Stimulated activated CD4-positive, alpha-beta T cell treated with anti-CD3 and anti-CD28 coated beads, Interleukin-15, amount 100 ng/mL, for 24 hours (primary cell): ENCODE data around the gene GBP6.
"Not testable (repeated sequence)": the region's sequence is repeated elsewhere in the genome, so short reads cannot be mapped to it uniquely, and the experiment has no call there.

Source experiments
- DNase-seq: peaks from one replicate; pipeline ENCODE4 v3.0.0-alpha.2; 2020

The GBP6 gene, protein sequence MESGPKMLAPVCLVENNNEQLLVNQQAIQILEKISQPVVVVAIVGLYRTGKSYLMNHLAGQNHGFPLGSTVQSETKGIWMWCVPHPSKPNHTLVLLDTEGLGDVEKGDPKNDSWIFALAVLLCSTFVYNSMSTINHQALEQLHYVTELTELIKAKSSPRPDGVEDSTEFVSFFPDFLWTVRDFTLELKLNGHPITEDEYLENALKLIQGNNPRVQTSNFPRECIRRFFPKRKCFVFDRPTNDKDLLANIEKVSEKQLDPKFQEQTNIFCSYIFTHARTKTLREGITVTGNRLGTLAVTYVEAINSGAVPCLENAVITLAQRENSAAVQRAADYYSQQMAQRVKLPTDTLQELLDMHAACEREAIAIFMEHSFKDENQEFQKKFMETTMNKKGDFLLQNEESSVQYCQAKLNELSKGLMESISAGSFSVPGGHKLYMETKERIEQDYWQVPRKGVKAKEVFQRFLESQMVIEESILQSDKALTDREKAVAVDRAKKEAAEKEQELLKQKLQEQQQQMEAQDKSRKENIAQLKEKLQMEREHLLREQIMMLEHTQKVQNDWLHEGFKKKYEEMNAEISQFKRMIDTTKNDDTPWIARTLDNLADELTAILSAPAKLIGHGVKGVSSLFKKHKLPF

DNA sequence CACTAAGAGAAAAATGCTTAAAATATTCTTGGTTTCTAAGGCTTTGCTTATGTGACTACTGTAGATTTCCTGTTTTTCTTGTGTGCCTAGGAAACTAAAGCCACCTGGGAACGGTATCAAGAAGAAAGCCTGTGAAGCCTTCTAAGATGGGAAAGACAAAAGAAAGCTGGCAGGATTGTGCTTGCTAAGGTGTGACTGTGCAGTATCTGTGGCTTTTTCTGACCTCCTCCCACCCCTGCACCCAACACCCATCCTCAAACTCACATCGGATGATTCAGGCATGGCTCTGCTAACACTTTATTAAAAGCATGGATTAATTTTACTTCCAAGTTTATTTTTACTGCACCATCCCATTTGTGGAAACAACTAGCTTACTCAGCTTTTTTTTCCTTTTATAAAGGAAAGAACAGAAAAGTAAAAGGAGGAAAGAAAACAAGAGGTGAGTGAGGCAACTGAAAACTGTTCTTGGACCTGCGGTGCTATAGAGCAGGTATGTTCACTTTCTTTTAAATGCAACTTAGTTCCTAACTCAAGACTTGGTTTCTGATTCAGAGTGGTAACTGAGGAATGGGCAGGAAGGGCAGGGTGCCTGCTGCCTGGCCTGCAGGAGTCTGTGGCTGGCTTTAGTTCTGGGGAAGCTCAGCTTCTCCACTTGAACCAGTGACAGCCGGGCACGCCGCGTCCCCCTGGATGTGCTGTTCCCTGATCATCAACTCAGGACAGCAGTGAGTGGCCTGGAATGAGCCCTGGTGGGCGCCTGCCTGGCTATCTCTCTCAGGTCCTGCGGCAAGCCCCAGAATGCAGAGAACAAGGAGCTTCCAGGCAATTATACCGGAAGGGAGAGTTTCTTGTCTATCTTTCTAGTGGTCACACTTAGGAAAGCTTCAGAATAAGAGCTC lies at the start of gene GBP6:
Gene GBP6, plus strand, starts transcription at position 422 of the 899 bp plus-strand sequence. CDS start 4,493 bp downstream, outside the sequence.
- peak; percentile 21 for DNase-seq

DNA sequence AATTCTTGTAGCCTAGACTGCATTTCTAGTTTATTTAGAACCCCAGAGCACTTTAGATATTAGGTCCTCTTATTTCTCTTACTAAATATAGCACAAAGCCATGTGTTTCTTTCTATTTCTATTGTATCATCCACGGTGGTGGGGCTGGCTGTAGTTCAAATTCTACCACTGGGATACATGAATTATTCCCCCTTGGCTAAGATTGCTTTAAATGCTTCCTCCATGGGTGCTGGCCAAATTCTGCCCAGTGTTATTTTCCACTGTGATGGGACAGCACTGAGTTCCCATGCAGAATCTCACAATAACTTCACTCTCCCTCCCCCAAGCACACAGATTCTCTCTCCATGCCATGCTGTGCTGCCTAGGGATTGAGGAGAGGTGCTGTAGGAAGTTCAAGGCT lies 41.5 kb upstream of the GBP6 start:
- no peak for DNase-seq

DNA sequence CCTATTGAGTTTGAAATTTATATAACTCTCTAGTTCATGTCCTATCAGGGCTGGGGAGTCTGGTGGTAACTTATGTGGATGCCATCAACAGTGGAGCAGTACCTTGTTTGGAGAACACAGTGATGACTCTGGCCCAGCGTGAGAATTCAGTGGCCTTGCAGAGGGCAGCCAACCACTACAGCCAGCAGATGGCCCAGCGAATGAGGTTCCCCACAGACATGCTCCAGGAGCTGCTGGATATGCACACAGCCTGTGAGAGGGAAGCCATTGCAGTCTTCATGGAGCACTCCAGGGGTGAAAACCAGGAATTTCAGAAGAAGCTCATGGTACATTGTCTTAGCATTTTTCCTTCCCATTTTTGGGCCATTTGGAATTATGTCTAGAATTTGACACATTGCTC lies 32.0 kb upstream of the GBP6 start:
- DNase-seq = no peak

DNA sequence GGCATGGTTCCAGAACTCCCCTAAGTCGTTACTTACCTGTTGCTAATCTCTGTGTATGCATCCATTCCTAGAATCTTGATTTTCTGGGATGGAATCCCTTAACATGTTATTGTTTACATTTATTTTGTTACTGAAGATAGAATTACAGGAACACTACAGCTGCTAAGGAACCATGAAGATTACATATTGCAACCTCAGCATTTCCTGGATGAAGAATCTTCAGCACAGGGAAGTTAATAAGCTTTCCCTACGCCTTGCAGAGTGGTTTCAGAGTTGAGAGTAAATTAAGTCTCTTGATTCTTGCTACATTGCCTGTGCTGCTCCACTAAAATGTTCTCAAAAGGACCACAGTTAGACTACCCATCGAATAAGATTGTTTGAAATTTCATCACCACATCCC lies 31.4 kb upstream of the GBP6 start:
- DNase-seq = no peak

DNA sequence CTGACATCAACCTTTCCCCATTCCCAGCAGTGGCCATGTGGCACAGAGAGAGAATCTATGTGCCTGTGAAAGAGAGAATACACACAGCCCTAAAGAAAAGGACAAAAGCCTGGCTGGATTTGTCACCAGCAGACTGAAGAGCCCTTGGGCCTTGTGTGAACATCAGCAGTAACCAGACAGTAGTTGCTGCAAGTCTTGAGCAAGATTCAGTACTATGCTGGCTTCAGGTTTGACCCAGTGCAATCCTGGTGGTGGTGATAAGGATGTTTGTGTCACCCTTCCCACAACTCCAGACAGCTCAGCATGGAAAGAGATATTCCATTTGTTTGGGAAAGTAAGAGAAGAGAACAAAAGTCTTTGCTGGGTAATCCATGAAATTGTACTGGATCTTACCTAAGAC lies 28.4 kb upstream of the GBP6 start:
- no peak for DNase-seq

DNA sequence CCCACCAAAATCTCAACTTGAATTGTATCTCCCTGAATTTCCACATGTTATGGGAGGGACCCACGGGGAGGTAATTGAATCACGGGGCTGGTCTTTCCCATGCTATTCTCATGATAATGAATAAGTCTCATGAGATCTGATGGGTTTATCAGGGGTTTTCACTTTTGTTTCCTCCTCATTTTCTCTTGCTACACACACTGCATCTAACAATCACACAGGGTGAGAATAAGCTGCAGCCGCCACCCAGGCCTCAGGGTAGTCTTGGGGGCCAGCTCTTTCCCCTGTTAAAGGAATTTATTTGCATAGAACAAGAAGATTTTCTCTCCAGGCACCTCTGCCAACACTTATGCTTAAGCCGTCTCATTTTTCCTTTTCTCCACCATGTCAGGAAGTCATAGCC lies 26.0 kb upstream of the GBP6 start:
- no peak for DNase-seq

DNA sequence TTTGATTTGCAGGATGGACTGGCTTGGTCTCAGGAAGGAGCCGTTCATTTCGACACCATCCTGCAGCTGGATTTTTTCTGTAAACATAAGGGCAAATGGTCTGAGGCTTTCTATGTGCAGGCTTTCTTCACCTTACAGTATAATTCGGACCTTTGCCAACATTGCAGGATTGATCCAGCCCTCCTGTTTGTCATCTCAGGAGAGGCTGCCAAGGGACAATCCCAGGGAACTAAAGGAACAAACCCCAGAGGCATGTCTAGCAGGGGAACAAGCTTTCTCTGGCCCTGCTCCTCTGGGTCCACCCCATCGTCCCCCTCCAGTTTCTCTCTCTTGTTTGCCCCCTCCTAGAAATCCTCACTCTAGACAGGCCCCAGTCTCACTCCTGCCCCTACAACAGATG lies 24.8 kb upstream of the GBP6 start:
- no peak for DNase-seq

DNA sequence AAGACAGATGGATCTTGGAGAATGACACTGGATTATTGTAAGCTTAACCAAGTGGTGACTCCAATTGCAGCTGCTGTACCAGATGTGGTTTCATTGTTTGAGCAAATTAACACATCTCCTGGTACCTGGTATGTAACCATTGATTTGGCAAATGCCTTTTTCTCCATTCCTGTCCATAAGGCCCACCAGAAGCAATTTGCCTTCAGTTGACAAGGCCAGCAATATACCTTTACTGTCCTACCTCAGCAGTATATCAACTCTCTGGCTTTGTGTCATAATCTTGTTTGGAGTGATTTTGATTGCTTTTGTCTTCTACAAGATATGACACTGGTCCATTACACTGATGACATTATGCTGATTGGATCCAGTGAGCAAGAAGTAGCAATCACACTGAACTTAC lies 18.4 kb upstream of the GBP6 start:
- not testable (repeated sequence) for DNase-seq

DNA sequence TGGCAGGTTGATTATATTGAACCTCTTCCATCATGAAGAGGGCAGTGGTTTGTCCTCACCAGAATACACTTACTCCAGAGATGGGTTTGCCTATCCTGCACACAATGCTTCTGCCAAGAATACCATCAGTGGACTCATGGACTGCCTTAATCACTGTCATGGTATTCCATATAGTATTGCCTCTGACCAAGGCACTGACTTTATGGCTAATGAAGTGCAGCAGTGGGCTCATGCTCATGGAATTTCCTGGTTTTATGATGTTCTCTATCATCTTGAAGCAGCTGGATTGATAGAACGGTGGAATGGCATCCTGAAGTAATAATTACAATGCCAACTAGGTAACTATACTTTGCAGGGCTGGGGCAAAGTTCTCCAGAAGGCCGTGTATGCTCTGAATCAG lies 16.6 kb upstream of the GBP6 start:
- DNase-seq = no peak

DNA sequence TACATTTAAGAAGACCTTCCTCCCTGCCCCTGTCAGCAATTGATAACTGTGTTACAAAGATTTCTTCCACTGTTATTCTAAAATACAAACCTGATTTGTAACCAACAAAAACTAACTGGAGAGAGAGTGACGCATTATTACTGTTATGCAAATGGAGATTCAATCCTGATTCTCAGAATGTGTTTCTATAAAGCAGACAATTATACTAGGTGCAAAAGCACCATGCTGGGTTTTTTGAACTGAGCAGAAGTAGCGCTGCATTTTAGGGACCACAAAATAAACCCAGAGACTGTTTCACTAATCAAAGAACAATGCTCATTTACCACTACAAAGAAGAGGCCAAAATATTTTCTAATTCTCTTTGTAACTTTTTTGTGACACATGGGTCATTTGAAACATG lies 13.6 kb upstream of the GBP6 start:
- DNase-seq = no peak

DNA sequence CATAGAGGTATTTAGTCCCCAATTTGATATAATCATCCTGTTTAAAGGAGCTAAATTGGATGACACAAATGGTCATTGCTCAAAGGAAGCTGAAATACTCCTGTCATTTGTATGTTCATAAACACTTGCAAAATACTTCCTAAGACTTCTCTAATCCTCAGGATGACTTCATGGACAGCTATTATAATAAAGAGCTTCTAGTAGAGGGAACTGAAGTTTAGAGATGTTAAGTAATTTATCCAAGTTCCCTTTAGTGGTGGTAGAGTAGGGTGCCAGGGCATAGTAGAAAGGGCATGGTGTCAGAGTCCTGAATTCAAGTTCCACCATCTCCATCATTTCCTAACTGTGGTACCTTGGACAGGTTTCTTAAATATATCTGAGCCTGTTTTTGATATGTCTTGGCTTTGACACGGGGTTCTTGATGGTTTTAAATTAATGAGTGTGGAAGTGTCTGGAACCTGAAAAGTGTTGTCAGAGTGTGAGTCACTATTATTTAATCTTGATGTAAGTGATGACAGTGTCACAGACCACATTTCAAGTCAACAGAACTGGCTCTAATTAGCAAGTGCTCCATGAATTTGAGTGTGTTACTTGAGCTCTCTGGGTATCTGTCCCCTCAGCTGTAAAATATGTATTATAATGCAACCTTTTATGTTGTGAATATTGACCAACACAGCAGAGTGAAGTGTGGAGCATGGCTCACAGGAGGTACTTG lies 12.1 kb upstream of the GBP6 start:
- no peak for DNase-seq

DNA sequence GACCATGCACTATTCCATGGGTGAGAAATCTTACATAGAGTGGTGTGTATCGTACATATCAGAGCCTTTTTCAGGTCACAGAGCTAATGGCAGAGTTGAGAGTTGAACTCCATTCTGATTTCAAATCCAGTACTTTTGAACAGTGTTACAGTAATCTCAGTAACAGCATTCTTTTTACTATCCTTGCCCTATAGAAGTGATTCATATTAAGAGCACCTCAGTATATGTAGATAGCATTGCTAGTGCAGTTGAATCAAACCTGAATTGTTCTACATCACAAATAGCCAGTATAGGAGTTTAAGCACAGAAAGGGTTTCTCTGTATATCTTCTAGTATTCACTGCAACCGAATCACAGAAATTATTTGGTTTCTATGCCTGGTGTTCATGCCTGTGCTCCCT lies 11.4 kb upstream of the GBP6 start:
- no peak for DNase-seq

DNA sequence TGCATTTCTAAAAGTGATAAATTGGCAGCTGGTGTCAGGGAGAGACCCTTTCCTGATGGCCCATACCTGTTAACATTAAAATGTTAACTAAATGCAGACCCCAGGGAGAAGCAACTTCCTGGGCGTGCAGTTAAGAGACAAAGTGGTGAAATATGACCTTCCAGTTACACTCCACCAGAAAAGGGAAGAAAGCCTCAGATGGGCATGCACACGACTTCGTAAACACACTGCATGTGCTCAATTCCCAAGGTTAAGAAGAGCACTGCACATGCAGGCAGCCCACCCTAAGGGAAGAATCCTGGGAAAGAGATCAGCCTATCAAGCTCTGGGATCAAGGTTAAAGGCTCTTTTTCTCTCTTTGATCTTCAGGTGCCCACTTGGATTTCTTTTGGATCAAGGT lies 9.7 kb upstream of the GBP6 start:
- no peak for DNase-seq

DNA sequence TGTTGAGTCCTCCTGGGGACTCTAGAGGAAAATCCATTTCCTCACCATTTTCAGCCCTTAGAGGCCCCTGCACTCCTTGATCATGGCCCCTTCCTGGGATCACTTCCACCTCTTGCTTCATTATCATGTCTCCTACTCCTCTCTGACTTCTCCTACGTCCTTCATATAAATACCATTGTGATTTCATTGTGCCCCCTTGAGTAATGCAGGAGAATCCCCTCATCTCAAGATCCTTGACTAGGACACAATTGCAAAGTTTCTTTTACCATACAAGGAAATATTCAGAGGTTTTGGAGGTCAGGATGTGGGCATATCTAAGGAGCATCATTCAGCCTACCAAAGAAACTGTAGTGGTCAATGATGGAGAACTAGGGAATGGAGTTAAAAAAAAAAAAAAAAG lies 8.8 kb upstream of the GBP6 start:
- no peak for DNase-seq

DNA sequence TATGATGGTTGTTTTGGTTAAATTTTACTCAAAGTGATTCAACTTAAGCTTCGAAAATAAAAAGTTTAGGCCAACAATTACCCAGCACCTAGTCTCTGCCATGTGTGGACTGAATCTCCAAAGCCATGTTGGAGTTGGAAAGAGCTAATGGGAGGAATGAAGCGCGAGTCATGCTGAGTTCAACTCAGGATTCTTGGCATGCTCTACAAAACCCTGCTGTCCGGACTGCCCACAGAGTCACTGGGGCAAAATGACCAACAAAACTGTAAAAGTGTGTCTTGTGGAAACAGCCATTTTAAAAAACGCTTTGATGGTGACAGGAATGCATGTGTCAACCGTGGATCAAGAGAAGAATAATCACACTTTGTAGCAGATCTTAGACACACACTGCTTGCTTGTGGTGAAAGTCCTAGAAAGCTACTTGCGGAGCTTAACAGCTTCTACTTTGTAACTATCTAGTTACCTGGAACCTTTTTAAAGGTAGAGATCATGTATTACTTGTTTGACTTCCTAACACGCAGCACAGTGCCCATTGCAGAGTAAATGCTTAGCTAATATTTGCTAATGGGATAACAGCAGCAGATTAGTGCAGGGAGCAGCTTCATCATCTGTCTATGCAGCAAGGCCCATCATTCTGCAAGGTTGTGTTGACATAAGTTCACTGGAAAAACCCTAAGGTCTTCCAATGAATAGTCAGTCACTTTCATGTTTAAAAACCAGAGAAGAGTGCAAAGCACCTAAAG lies 7.0 kb upstream of the GBP6 start:
- no peak for DNase-seq

DNA sequence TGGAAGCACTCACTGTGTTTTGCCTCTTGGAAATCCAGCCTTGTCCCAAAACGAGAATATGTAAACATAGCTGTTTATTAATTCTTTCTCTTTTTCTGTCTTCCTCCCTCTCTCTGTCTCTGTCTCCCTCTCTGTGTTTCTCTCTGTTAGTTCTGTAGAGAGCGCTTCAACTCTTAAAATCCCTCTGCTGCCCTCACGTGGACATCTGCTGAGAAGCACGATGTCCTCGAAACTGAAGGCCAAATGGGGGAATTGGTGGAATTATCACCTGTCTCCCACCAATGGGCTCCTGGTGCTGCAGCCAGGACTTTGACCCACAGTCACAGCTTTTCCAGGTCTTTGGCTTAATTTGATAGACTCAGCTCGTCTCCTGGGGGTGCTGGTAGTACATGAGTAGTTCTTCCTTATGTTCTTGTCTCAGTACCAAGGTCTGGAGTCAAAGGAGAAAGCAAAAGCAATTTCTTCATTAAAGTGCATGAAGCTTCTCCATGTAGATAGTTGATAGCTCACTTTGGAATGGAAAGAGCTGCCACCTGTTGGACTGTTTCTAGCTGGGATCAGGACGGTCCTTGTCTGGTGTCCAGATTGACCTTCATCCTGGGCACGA lies 5.5 kb upstream of the GBP6 start:
- DNase-seq = peak; percentile 88

DNA sequence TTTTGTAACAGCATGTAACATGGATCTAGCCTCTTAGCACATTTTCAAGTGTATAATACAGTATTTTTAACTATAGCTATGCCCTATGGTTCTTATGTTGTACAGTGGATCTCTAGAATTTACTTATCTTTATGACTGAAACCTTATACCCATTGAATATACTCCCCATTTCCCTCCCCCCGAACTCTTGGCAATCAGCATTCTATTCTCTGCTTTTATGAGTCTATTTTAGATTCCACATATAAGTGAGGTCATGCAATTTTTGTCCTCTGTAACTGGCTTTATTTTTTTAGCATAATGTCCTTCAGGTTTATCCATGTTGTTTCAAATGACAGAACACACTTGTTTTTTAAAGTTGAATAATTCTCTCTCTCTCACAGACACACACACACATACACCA lies 3.1 kb upstream of the GBP6 start:
- DNase-seq = no peak

DNA sequence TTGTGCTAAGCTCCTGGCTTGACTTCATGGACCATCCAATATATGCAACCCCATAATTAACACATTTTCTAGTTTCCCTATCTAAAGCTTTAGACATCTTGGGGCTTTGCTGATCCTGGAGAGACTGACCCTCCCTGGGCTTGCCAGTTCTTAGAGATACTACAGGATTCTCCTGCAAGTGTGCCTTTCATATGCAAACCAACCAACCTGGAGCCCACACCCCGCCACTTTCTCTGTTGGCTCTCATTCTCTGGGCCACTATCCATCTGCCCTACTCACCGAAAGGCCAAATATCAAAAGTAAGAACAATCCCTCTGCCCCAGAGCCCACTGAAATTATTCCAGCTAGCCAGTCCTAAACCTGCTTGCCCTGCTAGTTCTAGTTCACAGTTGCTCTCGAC lies 2.2 kb upstream of the GBP6 start:
- DNase-seq = no peak

DNA sequence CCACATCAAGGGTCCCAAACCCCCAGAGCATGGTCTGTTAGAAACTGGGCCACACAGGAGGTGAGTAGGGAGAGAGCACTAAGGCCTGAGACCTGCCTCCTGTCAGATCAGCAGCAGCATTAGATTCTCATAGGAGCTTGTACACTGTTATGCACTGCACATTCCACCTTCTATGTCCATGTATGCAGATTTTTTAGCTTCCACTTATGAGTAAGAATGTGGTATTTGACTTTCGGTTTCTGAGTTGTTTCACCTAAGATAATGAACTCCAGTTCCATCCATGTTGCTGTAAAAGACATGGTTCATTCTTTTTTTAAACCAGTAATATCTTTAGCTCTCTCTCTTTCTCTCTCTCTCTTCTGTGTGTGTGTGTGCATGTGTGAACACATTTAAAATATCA lies 663 bp upstream of the GBP6 start:
- peak; percentile 11 for DNase-seq

DNA sequence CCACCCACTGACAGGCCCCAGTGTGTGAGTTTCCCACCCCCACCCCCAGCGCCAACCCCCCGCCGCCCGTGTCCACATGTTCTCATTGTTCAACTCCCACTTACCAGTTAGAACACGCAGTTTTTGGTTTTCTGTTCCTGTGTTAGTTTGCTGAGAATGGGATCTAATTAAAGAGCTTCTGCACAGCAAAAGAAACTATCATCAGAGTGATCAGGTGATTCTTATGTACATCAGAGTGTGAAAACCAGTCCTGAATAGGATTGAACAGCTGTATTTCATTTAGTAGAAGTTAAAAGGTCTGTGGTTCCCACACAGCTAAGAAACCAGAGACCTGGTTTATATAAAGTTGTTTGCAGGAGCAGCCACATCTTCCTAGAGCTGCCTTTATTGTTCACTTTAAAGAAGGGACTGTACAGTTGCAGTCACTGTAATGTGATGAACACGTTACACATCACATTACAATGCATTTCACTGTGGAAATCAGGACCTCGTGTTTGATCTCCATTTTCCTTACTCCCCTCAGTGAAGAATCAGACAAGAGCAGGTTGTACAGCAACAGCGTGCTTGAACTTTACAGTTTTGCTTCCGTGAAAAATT lies 1.2 kb downstream of the GBP6 start:
- DNase-seq = no peak

DNA sequence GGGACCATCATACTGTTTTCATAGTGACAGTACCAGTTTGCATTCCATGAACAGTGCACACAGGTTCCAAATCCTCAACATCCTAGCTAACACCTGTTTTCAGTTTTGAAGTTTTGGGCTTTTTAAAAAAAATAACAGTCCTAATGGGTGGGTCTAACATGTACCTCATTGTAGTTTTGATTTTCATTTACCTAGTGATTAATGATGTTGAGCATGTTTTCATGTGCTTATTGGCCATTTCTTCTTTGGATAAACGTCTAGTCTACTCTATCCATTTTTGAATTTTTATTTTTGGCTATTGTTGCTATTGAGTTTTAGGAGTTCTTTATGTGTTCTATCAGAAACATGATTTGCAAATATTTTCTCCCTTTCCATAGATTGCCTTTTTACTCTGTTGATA lies 3.4 kb downstream of the GBP6 start:
- DNase-seq = no peak
